HG03575 (cell line): ENCODE measurements around the gene PTPRN2.

Source experiments
- ATAC-seq: cut with Tn5 transposase; IDR thresholded peaks from one replicate; pipeline ENCODE4 v1.9.1; 2021; ENCODE audit not compliant: unreplicated experiment, insufficient number of reproducible peaks, low FRiP score; ENCODE audit errors: extremely low read depth

The PTPRN2 gene

DNA sequence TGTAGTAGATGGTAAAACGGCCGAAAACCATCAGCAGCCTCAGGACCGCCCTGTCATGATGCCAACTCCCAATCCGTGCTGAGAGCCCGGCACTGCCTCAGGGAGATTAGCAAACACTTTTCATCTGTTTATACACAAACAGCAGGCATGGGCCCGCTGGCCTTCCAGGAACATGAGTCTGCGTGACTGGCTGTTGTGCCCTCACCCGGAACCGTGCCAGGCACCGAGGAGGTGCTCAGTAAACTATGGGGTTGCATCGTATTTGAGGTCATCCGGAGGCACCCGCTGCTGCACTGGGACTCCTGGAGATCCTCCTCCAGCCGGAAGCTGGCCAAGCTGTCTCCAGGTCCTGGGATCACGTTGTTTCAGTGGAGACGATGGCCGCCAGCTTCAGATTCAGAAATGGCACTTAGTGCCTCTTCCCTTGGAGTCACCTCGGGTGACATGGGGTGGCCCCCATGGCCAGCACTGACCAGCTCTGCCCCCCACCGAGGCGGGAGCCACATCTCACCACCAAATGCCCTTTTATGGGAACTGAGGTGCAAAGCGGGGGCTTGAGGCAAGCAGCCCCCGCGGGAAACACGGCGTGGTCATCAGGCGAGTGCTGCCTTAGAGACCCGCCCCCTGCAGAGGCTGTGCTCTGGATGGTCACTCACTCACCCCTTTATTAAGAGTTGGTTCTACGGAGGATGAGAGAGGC is 585.9 kb downstream of the PTPRN2 start:
- ATAC-seq = no peak

DNA sequence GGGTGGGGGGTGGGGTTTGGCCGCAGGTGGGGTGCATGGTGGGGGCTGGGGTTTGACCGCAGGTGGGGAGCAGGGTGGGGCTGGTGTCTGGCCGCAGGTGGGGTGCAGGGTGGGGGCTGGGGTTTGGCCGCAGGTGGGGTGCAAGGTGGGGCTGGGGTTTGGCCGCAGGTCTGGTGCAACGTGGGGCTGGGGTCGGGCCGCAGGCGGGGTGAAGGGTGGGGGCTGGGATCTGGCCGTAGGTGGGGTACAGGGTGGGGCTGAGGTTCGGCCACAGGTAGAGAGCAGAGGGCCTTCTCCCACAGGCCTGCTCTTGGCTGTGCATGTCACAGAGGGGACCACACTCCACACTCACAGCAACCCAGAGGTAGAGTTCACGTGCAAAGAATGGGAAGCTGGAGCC is 586.6 kb downstream of the PTPRN2 start:
- ATAC-seq = no peak

DNA sequence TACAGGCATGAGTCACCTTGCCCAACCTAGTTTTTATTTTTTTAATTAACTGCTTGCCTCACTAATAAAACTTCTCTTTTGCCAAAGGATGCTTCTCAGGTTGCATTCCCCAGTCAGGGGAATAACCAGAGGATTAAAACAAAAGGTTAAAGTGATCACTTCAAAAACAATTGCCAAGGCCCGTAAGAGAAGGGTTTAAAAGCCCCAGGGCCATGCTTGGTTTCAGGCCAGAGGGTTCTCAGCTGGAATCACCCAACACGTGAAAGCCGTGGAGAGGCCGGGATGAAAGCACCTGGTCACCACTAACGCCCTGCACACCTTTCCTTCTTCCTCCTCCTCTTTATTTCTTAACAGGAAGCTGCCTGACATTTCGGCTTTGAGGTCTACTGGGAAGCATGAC is 587.5 kb downstream of the PTPRN2 start:
- no peak for ATAC-seq

GRCh38 chr7:157998884-157999552 is 588.6 kb downstream of the PTPRN2 start:
- no peak for ATAC-seq

GRCh38 chr7:157997471-157997870 is 590.2 kb downstream of the PTPRN2 start:
- ATAC-seq = no peak

- ATAC-seq = no peak
Measured at GRCh38 chr7:157997080-157997440, 590.6 kb downstream of the PTPRN2 start.

- no peak for ATAC-seq
Measured at GRCh38 chr7:157996359-157997079, 591.1 kb downstream of the PTPRN2 start.

DNA sequence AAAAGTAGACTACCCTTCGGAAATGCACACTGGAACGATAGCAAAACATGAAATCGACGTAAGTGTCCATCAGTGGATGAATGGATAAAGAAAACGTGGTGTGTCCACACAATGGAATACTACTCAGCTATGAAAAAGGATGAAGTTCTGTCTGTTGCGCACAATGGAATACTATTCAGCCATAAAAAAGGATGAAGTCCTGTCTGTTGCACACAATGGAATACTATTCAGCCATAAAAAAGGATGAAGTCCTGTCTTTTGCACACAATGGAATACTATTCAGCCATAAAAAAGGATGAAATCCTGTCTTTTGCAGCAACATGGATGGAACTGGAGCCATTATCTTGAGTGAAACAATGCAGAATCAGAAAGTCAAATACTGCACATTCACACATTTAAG is 591.8 kb downstream of the PTPRN2 start:
- no peak for ATAC-seq

DNA sequence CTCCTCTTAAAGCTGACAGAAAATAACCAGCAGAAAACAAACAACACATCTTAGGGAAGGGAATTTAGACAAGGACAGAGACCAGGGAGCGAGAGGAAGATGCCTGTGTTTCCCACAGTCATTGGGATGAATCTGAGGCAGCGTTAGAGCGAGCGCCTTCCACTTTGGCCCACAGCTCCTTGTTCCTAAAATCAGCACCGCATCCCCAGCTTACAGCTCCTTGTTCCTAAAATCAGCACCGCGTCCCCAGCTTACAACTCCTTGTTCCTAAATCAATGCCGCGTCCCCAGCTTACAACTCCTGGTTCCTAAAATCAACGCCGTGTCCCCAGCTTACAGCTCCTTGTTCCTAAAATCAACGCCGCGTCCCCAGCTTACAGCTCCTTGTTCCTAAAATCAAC is 593.3 kb downstream of the PTPRN2 start:
- no peak for ATAC-seq

DNA sequence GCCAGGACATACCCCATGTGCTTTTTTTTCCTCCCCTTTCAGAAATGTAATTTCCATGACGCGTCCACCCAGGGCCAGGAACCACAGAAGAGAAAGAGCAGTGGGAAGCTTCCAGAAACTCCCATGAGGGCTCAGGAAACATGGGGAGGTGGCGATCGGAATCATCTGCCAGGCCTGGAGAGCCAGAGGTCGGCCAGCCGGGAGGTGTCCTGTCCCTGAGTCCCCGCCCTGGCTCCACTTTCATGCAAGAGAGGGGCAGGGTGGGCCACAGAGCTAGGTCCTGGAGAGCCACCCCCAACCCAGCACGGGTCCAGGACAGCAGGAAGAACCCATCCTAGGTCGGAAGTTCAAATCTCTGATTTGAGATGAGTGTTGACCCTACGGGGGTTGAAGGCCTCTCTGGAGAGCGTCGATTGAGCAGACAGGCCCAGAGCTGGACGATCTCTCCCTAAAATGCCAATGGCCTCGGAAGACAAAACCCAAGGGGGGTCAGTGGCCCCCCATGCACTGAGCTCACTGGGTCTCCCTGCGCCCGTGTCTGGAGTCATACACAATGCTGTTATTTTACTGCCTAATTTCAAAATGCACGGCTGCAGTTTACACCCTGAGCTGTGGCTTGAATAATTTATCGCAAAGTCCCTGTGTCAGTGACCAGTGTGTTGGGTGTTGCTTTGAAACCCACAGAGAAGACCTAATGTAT is 594.1 kb downstream of the PTPRN2 start:
- no peak for ATAC-seq

DNA sequence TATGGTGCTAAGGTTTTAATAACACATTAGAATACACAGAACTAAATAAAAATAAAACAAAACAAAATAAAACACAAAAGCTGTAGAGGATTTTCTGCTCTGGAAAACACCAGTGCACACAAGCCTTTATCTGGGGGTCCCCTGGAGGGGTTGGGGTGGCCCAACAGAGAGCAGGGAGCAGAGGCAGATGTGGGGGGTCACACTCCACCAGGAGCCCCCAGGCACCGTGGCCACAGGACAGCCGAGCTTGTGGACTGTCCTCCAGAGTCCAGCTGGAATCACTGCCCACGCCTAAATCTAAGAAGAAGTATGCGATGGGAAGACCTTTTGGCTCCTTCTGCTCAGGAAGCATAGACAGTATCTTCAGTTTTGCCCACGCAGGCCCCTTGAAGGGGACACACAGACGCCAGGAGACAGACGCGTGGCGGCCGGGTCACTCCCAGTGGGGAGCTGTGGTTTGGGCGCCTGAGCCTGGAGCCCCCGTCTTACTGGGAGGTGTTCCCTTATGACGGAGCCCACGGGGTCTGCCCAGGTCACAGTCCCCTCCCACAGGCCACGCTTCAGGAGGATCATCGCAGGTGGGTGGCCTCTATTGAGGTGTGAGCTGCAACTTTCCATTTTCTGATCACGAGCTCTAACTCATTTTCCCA is 595.0 kb downstream of the PTPRN2 start:
- no peak for ATAC-seq

- no peak for ATAC-seq
Measured at GRCh38 chr7:157991761-157992160, 595.9 kb downstream of the PTPRN2 start.

DNA sequence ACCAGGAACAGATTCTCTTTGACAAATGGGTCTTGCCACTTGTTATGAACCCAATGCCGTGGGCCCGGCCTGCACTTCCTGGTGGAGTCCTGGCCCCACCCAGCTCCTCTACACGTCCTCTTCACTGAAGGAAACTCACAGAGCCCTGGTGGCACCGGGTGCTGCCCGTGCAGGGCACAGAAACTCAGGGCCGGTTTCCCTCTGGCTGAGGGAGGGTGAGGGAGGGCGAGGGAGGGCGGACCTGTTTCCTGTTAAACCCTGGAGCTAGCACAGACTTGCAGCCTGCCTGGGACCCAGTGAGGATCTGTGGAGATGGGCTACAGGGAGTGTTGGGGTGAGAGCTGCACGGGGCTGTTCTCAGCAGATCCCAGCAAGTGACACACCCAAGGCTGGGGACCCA is 596.3 kb downstream of the PTPRN2 start:
- ATAC-seq = no peak

GRCh38 chr7:157990881-157991250 is 596.8 kb downstream of the PTPRN2 start:
- no peak for ATAC-seq

GRCh38 chr7:157990226-157990880 is 597.3 kb downstream of the PTPRN2 start:
- ATAC-seq = no peak

GRCh38 chr7:157989589-157989988 is 598.0 kb downstream of the PTPRN2 start:
- no peak for ATAC-seq

GRCh38 chr7:157987906-157988305 is 599.7 kb downstream of the PTPRN2 start:
- ATAC-seq = no peak

GRCh38 chr7:157986051-157986450 is 601.6 kb downstream of the PTPRN2 start:
- ATAC-seq = no peak

DNA sequence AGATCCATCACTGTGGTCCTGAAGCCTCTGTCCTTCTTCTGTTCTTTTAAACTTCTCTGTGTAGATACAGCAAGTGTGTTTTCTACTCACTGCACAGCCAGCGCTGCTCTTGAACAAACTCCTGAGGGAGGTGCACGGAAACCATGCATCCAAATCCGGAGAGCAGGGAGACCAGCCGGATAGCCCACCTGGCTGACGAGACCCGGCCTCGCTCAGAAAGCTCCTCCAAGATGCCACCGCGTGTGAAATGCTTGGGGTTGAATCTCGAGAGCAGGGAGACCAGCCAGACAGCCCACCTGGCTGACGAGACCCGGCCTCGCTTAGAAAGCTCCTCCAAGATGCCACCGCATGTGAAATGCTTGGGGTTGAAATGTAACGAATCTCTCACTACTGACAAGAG is 602.0 kb downstream of the PTPRN2 start:
- no peak for ATAC-seq
